Measurements from ENCODE around the gene FAM24A.
"Not testable (repeated sequence)": the region's sequence is repeated elsewhere in the genome, so short reads cannot be mapped to it uniquely, and the experiment has no call there.

FAM24A gene

DNA sequence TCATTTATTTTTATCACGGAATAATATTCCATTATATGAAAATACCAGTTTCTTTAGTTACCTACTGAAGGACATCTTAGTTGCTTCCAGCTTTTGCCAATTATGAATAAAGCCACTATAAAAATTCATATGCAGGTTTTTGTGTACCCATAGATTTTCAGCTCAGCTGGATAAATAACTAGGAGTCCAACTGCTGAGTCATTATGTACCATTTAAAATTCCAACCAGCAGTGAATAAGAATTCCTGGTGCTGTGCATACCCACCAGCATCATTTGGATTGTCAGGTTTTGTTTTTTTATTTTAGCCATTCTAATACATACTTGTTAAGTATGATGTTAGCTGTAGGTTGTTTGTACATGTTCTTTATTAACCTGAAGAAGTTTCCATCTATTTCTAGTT lies 45.5 kb upstream of the FAM24A start:
- Histone ChIP-seq H2BK120ac (ENCODE audit: low read depth, low read length) (no peak overlapping the region), H3K79me1 (ENCODE audit: low read depth, low read length) (no peaks in the 10 kb centered on the region), H2AK5ac (ENCODE audit: low read depth, low read length) (no peak overlapping the region), H2AFZ (ENCODE audit: low read length) (no peak overlapping the region), H3K14ac (ENCODE audit: low read length) (no peak overlapping the region), H3K18ac (ENCODE audit: low read length) (no peak overlapping the region), H4K91ac (ENCODE audit: low read depth, low read length, poor library complexity) (no peak overlapping the region), H3K4me2 (ENCODE audit: insufficient read depth, low read length, poor library complexity, severe bottlenecking) (no peak overlapping the region), H2BK15ac (ENCODE audit: low read length) (no peak overlapping the region), H3K4ac (ENCODE audit: low read length) (no peak overlapping the region), H3K27ac (replicated peaks; ENCODE audit: low read length) (no peak overlapping the region), H3K4me3 (ENCODE audit: low read length in 2 of 2) (no peak overlapping the region), H3K4me1 (ENCODE audit: control insufficient read depth in 2 of 2, insufficient read depth in 1 of 2, low read depth in 1 of 2, low read length in 2 of 2) (no peaks in the 10 kb centered on the region), H3K9ac (ENCODE audit: low read depth, low read length, poor library complexity) (no peak overlapping the region), H2BK5ac (ENCODE audit: low read length) (no peak overlapping the region), H2BK12ac (ENCODE audit: low read length) (no peak overlapping the region), H3K36me3 (replicated peaks in 1 of 2; ENCODE audit: control insufficient read depth in 2 of 2, insufficient read depth in 2 of 2, low read length in 2 of 2) (no peaks in the 10 kb centered on the region), H3K27me3 (ENCODE audit: control insufficient read depth in 3 of 3, insufficient read depth in 3 of 3, low read depth in 1 of 3, low read length in 3 of 3) (no peaks in the 10 kb centered on the region), H4K8ac (ENCODE audit: low read depth, low read length) (no peak overlapping the region), H3K9me3 (replicated peaks in 1 of 2; ENCODE audit: control insufficient read depth in 2 of 2, insufficient read depth in 1 of 2, low read depth in 1 of 2, low read length in 2 of 2) (peaks cover 0 to 2% of the 10 kb centered on the region in 2 donors), H3K23ac (ENCODE audit: low read depth, low read length, poor library complexity) (no peak overlapping the region)
- WGBS, 2 donors (ENCODE audit: extremely low coverage in 2 of 2, insufficient read length in 2 of 2, insufficient replicate concordance in 1 of 2) = no CpG with 5 or more reads among the region's 1 CpG
- DNase-seq (ENCODE audit: low spot score) = no peak

DNA sequence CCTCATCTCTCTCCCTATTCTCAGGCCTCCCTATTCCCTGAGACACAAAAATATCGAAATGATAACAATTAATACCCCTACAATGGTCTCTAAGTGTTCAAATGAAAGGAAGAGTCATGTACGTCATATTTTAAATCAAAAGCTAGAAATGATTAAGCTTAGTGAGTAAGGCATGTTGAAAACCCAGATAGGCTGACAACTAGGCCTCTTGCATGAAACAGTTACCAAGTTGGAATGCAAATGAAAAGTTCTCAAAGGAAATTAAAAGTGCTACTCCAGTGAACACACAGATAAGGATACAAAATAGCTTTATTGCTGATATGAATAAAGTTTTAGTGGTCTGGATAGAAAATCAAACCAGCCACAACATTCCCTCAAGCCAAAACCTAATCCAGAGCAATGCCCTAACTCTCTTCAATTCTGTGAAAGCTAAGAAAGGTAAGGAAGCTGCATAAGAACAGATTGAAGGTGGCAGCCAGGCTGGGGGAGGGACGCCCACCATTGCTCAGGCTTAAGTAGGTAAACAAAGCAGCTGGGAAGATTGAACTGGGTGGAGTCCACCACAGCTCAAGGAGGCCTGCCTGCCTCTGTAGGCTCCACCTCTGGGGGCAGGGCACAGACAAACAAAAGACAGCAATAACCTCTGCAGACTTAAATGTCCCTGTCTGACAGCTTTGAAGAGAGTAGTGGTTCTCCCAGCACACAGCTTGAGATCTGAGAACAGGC lies 43.5 kb upstream of the FAM24A start:
- not testable (repeated sequence) for H3K27ac ChIP-seq (replicated peaks; ENCODE audit: low read length)

DNA sequence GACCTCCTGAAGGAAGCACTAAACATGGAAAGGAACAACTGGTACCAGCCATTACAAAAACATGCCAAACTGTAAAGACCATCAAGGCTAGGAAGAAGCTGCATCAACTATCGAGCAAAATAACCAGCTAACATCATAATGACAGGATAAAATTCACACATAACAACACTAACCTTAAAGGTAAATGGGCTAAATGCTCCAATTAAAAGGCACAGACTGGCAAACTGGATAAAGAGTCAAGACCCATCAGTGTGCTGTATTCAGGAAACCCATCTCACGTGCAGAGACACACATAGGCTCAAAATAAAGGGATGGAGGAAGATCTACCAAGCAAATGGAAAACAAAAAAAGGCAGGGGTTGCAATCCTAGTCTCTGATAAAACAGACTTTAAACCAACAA lies 41.6 kb upstream of the FAM24A start:
- H2AK5ac ChIP-seq (ENCODE audit: low read depth, low read length); H2BK5ac ChIP-seq (ENCODE audit: low read length); H3K9me3 ChIP-seq (replicated peaks in 1 of 2; ENCODE audit: control insufficient read depth in 2 of 2, insufficient read depth in 1 of 2, low read depth in 1 of 2, low read length in 2 of 2); H3K27me3 ChIP-seq (ENCODE audit: control insufficient read depth in 3 of 3, insufficient read depth in 3 of 3, low read depth in 1 of 3, low read length in 3 of 3); H3K9ac ChIP-seq (ENCODE audit: low read depth, low read length, poor library complexity); DNase-seq (ENCODE audit: low spot score); H2BK15ac ChIP-seq (ENCODE audit: low read length); H2BK12ac ChIP-seq (ENCODE audit: low read length); H3K4ac ChIP-seq (ENCODE audit: low read length); H3K4me3 ChIP-seq (ENCODE audit: low read length in 2 of 2); H3K18ac ChIP-seq (ENCODE audit: low read length); H3K4me1 ChIP-seq (ENCODE audit: control insufficient read depth in 2 of 2, insufficient read depth in 1 of 2, low read depth in 1 of 2, low read length in 2 of 2); H2AFZ ChIP-seq (ENCODE audit: low read length); H3K14ac ChIP-seq (ENCODE audit: low read length); H3K36me3 ChIP-seq (replicated peaks in 1 of 2; ENCODE audit: control insufficient read depth in 2 of 2, insufficient read depth in 2 of 2, low read length in 2 of 2); H3K4me2 ChIP-seq (ENCODE audit: insufficient read depth, low read length, poor library complexity, severe bottlenecking); H4K91ac ChIP-seq (ENCODE audit: low read depth, low read length, poor library complexity); H4K8ac ChIP-seq (ENCODE audit: low read depth, low read length); H3K27ac ChIP-seq (replicated peaks; ENCODE audit: low read length); H2BK120ac ChIP-seq (ENCODE audit: low read depth, low read length); H3K79me1 ChIP-seq (ENCODE audit: low read depth, low read length); H3K23ac ChIP-seq (ENCODE audit: low read depth, low read length, poor library complexity): not testable (repeated sequence)
- WGBS, 2 donors (ENCODE audit: extremely low coverage in 2 of 2, insufficient read length in 2 of 2, insufficient replicate concordance in 1 of 2) = no CpG with 5 or more reads among the region's 2 CpGs

More for the DNA sequence above, 43.5 kb upstream of the FAM24A start:
- not testable (repeated sequence) for H4K91ac ChIP-seq (ENCODE audit: low read depth, low read length, poor library complexity); H3K4me2 ChIP-seq (ENCODE audit: insufficient read depth, low read length, poor library complexity, severe bottlenecking); H3K27me3 ChIP-seq (ENCODE audit: control insufficient read depth in 3 of 3, insufficient read depth in 3 of 3, low read depth in 1 of 3, low read length in 3 of 3); H3K4me1 ChIP-seq (ENCODE audit: control insufficient read depth in 2 of 2, insufficient read depth in 1 of 2, low read depth in 1 of 2, low read length in 2 of 2); H2BK120ac ChIP-seq (ENCODE audit: low read depth, low read length); H3K9ac ChIP-seq (ENCODE audit: low read depth, low read length, poor library complexity); H3K36me3 ChIP-seq (replicated peaks in 1 of 2; ENCODE audit: control insufficient read depth in 2 of 2, insufficient read depth in 2 of 2, low read length in 2 of 2); H2BK15ac ChIP-seq (ENCODE audit: low read length); H2AFZ ChIP-seq (ENCODE audit: low read length); H2BK5ac ChIP-seq (ENCODE audit: low read length); DNase-seq (ENCODE audit: low spot score); H3K18ac ChIP-seq (ENCODE audit: low read length); H3K79me1 ChIP-seq (ENCODE audit: low read depth, low read length); H3K4ac ChIP-seq (ENCODE audit: low read length); H3K14ac ChIP-seq (ENCODE audit: low read length); H2AK5ac ChIP-seq (ENCODE audit: low read depth, low read length); H3K9me3 ChIP-seq (replicated peaks in 1 of 2; ENCODE audit: control insufficient read depth in 2 of 2, insufficient read depth in 1 of 2, low read depth in 1 of 2, low read length in 2 of 2); H3K23ac ChIP-seq (ENCODE audit: low read depth, low read length, poor library complexity); H3K4me3 ChIP-seq (ENCODE audit: low read length in 2 of 2); H2BK12ac ChIP-seq (ENCODE audit: low read length); H4K8ac ChIP-seq (ENCODE audit: low read depth, low read length)
- no CpG with 5 or more reads among the region's 3 CpGs for WGBS, 2 donors (ENCODE audit: extremely low coverage in 2 of 2, insufficient read length in 2 of 2, insufficient replicate concordance in 1 of 2)

DNA sequence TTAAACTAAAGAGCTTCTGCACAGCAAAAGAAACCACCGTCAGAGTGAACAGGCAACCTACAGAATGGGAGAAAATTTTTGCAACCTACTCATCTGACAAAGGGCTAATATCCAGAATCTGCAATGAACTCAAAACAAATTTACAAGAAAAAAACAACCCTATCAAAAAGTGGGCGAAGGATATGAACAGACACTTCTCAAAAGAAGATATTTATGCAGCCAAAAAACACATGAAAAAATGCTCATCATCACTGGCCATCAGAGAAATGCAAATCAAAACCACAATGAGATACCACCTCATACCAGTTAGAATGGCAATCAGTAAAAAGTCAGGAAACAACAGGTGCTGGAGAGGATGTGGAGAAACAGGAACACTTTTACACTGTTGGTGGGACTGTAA lies 38.5 kb upstream of the FAM24A start:
- not testable (repeated sequence) for H3K4ac ChIP-seq (ENCODE audit: low read length); H3K4me3 ChIP-seq (ENCODE audit: low read length in 2 of 2); H2BK15ac ChIP-seq (ENCODE audit: low read length); H3K9me3 ChIP-seq (replicated peaks in 1 of 2; ENCODE audit: control insufficient read depth in 2 of 2, insufficient read depth in 1 of 2, low read depth in 1 of 2, low read length in 2 of 2); H3K4me1 ChIP-seq (ENCODE audit: control insufficient read depth in 2 of 2, insufficient read depth in 1 of 2, low read depth in 1 of 2, low read length in 2 of 2); H3K4me2 ChIP-seq (ENCODE audit: insufficient read depth, low read length, poor library complexity, severe bottlenecking); H2BK120ac ChIP-seq (ENCODE audit: low read depth, low read length); H3K14ac ChIP-seq (ENCODE audit: low read length); H4K91ac ChIP-seq (ENCODE audit: low read depth, low read length, poor library complexity); DNase-seq (ENCODE audit: low spot score); H3K23ac ChIP-seq (ENCODE audit: low read depth, low read length, poor library complexity); H2BK5ac ChIP-seq (ENCODE audit: low read length); H3K9ac ChIP-seq (ENCODE audit: low read depth, low read length, poor library complexity); H3K79me1 ChIP-seq (ENCODE audit: low read depth, low read length); H4K8ac ChIP-seq (ENCODE audit: low read depth, low read length); H3K18ac ChIP-seq (ENCODE audit: low read length); H3K27ac ChIP-seq (replicated peaks; ENCODE audit: low read length); H3K36me3 ChIP-seq (replicated peaks in 1 of 2; ENCODE audit: control insufficient read depth in 2 of 2, insufficient read depth in 2 of 2, low read length in 2 of 2); H2AFZ ChIP-seq (ENCODE audit: low read length); H2BK12ac ChIP-seq (ENCODE audit: low read length); H2AK5ac ChIP-seq (ENCODE audit: low read depth, low read length); H3K27me3 ChIP-seq (ENCODE audit: control insufficient read depth in 3 of 3, insufficient read depth in 3 of 3, low read depth in 1 of 3, low read length in 3 of 3)
- WGBS, 2 donors (ENCODE audit: extremely low coverage in 2 of 2, insufficient read length in 2 of 2, insufficient replicate concordance in 1 of 2) = no CpG with 5 or more reads among the region's 2 CpGs
